ENCODE measurements around the gene DBNDD2.

Gene DBNDD2

GRCh38 chr20:45420125-45420524 is 12.0 kb downstream of the DBNDD2 start:
- H3K27ac ChIP-seq (ENCODE audit: low read depth, low read length), result no peak overlapping the region
- no peaks in the 10 kb centered on the region for H3K9me2 ChIP-seq (replicated peaks; ENCODE audit: control insufficient read depth, low read length)
- no peaks in the 10 kb centered on the region for H3K27me3 ChIP-seq (ENCODE audit: control insufficient read depth, low read length)
- peaks cover 69% of the 10 kb centered on the region for H3K36me3 ChIP-seq (ENCODE audit: control insufficient read depth, low read length)
- no peak for TF ChIP-seq EZH2phosphoT487 (IDR thresholded peaks at IDR 0.05; ENCODE audit: borderline replicate concordance, low read length)
- no peak for TF ChIP-seq CTCF (IDR thresholded peaks at IDR 0.05; ENCODE audit: low read depth, low read length, poor library complexity, severe bottlenecking)
- H3F3A ChIP-seq (ENCODE audit: control insufficient read depth, insufficient read depth), result no peaks in the 10 kb centered on the region
- peaks cover 42% of the 10 kb centered on the region for H3K79me2 ChIP-seq (ENCODE audit: control insufficient read depth, low read length)
- no peaks in the 10 kb centered on the region for H3K9me3 ChIP-seq (ENCODE audit: control insufficient read depth, insufficient read depth, low read length)
- H3K4me2 ChIP-seq (ENCODE audit: low read length), result no peak overlapping the region
- no peaks in the 10 kb centered on the region for H4K20me1 ChIP-seq (ENCODE audit: control insufficient read depth, insufficient read depth, low read depth, low read length)
- peaks cover 33% of the 10 kb centered on the region for H3K4me1 ChIP-seq (ENCODE audit: control insufficient read depth, low read length)
- H3K4me3 ChIP-seq (ENCODE audit: low read length), result no peak overlapping the region

- H3K9me2 ChIP-seq (replicated peaks; ENCODE audit: control insufficient read depth, low read length), result no peaks in the 10 kb centered on the region
- peaks cover 71% of the 10 kb centered on the region for H3K36me3 ChIP-seq (ENCODE audit: control insufficient read depth, low read length)
These were observed 15.6 kb downstream of the DBNDD2 start for GRCh38 chr20:45423700-45424099.

DNA sequence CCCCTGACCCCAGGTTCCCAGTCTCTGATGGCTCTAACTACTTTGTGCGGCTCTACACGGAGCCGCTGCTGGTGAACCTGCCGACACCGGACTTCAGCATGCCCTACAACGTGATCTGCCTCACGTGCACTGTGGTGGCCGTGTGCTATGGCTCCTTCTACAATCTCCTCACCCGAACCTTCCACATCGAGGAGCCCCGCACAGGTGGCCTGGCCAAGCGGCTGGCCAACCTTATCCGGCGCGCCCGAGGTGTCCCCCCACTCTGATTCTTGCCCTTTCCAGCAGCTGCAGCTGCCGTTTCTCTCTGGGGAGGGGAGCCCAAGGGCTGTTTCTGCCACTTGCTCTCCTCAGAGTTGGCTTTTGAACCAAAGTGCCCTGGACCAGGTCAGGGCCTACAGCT is 17.5 kb downstream of the DBNDD2 start:
- Histone ChIP-seq H4K20me1 (ENCODE audit: control insufficient read depth, insufficient read depth, low read depth, low read length) (no peaks in the 10 kb centered on the region), H3K9me2 (replicated peaks; ENCODE audit: control insufficient read depth, low read length) (no peaks in the 10 kb centered on the region), H3F3A (ENCODE audit: control insufficient read depth, insufficient read depth) (no peaks in the 10 kb centered on the region), H3K79me2 (ENCODE audit: control insufficient read depth, low read length) (no peaks in the 10 kb centered on the region), H3K36me3 (ENCODE audit: control insufficient read depth, low read length) (peaks cover 52% of the 10 kb centered on the region), H3K9me3 (ENCODE audit: control insufficient read depth, insufficient read depth, low read length) (no peaks in the 10 kb centered on the region), H3K27ac (ENCODE audit: low read depth, low read length) (no peak overlapping the region), H3K4me2 (ENCODE audit: low read length) (no peak overlapping the region), H3K4me1 (ENCODE audit: control insufficient read depth, low read length) (no peaks in the 10 kb centered on the region), H3K27me3 (ENCODE audit: control insufficient read depth, low read length) (no peaks in the 10 kb centered on the region), H3K4me3 (ENCODE audit: low read length) (no peak overlapping the region)
- no peak for TF ChIP-seq EZH2phosphoT487 (IDR thresholded peaks at IDR 0.05; ENCODE audit: borderline replicate concordance, low read length)

More at GRCh38 chr20:45423700-45424099, 15.6 kb downstream of the DBNDD2 start:
- peaks cover 6% of the 10 kb centered on the region for H3K79me2 ChIP-seq (ENCODE audit: control insufficient read depth, low read length)
- H3K4me2 ChIP-seq (ENCODE audit: low read length), result no peak overlapping the region
- no peaks in the 10 kb centered on the region for H3F3A ChIP-seq (ENCODE audit: control insufficient read depth, insufficient read depth)
- no peaks in the 10 kb centered on the region for H4K20me1 ChIP-seq (ENCODE audit: control insufficient read depth, insufficient read depth, low read depth, low read length)
- no peaks in the 10 kb centered on the region for H3K27me3 ChIP-seq (ENCODE audit: control insufficient read depth, low read length)
- no peak overlapping the region for H3K4me3 ChIP-seq (ENCODE audit: low read length)
- no peak overlapping the region for H3K27ac ChIP-seq (ENCODE audit: low read depth, low read length)
- peaks cover 8% of the 10 kb centered on the region for H3K4me1 ChIP-seq (ENCODE audit: control insufficient read depth, low read length)
- TF ChIP-seq EZH2phosphoT487 (IDR thresholded peaks at IDR 0.05; ENCODE audit: borderline replicate concordance, low read length), result no peak
- no peak for TF ChIP-seq CTCF (IDR thresholded peaks at IDR 0.05; ENCODE audit: low read depth, low read length, poor library complexity, severe bottlenecking)
- no peaks in the 10 kb centered on the region for H3K9me3 ChIP-seq (ENCODE audit: control insufficient read depth, insufficient read depth, low read length)

DNA sequence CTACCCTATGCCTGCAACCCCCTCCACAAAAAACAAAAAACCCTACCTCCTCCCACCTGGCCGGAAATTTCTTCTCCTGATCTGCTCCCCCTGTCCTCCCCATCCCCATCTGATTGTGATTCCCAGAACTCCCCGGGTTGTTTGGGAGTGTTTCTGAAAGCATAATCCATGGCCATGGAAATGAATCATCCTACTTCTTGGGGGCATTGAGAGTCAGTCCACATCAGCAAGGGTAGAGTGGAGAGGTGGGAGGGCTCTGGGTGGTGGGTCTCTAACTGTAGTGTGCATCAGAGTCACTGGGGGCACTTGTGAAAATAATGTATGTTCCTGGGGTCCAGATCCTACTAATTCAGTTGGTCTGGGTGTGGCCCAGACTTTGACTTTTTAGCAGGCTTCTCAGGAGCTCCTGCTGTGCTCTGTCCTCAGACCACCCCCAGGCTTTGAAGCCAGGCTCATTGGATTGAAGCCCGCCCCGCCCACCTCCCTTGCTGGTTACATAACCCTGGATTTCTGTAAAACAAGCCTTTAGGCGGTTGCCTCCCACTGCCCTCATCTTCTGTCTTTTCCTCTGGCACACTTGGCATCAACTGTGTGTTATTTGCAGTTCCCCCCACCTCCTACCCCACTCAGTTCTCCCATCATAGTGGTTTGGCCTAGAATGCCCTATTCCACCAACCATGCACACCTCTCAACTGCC is 18.4 kb downstream of the DBNDD2 start:
- Histone ChIP-seq H3K27me3 (ENCODE audit: control insufficient read depth, low read length) (no peaks in the 10 kb centered on the region), H3K9me2 (replicated peaks; ENCODE audit: control insufficient read depth, low read length) (no peaks in the 10 kb centered on the region), H3K4me1 (ENCODE audit: control insufficient read depth, low read length) (peaks cover 3% of the 10 kb centered on the region), H3F3A (ENCODE audit: control insufficient read depth, insufficient read depth) (no peaks in the 10 kb centered on the region), H3K27ac (ENCODE audit: low read depth, low read length) (no peak overlapping the region), H3K4me3 (ENCODE audit: low read length) (no peak overlapping the region), H3K36me3 (ENCODE audit: control insufficient read depth, low read length) (peaks cover 45% of the 10 kb centered on the region), H3K9me3 (ENCODE audit: control insufficient read depth, insufficient read depth, low read length) (no peaks in the 10 kb centered on the region), H3K4me2 (ENCODE audit: low read length) (no peak overlapping the region), H3K79me2 (ENCODE audit: control insufficient read depth, low read length) (no peaks in the 10 kb centered on the region), H4K20me1 (ENCODE audit: control insufficient read depth, insufficient read depth, low read depth, low read length) (no peaks in the 10 kb centered on the region)
- TF ChIP-seq CTCF (IDR thresholded peaks at IDR 0.05; ENCODE audit: low read depth, low read length, poor library complexity, severe bottlenecking), result no peak
- no peak for TF ChIP-seq EZH2phosphoT487 (IDR thresholded peaks at IDR 0.05; ENCODE audit: borderline replicate concordance, low read length)

Measured in DOHH2 (cell line).